A549 treated with CORT108297 at 1 μM for 4 hours (cell line): ENCODE results near the gene ARGFX. TPM values are rescaled to one million over a fixed set of nuclear protein-coding genes. Genes with fewer than 3 reads are reported as not detected.

Experiments used
- total RNA-seq: library from RNA; stranded (reverse); fragments of 200-300 nt; extraction: Qiagen RNA extraction; gene quantifications from 5 replicates; pipeline ENCODE4 v1.2.3, GENCODE V29; 2022

Gene ARGFX
- not detected in 5 replicates for total RNA-seq

GRCh38 chr3:121567649-121568048 is at the start of gene ARGFX:
ARGFX (plus strand) TSS chr3:121567949; CDS start chr3:121570714, 2,765 bp downstream.

GRCh38 chr3:121545574-121546455 is 21.9 kb upstream of the ARGFX start, which contains the start of gene POLQ:
POLQ (minus strand) TSS chr3:121545988; CDS start chr3:121545877, 111 bp downstream.

DNA sequence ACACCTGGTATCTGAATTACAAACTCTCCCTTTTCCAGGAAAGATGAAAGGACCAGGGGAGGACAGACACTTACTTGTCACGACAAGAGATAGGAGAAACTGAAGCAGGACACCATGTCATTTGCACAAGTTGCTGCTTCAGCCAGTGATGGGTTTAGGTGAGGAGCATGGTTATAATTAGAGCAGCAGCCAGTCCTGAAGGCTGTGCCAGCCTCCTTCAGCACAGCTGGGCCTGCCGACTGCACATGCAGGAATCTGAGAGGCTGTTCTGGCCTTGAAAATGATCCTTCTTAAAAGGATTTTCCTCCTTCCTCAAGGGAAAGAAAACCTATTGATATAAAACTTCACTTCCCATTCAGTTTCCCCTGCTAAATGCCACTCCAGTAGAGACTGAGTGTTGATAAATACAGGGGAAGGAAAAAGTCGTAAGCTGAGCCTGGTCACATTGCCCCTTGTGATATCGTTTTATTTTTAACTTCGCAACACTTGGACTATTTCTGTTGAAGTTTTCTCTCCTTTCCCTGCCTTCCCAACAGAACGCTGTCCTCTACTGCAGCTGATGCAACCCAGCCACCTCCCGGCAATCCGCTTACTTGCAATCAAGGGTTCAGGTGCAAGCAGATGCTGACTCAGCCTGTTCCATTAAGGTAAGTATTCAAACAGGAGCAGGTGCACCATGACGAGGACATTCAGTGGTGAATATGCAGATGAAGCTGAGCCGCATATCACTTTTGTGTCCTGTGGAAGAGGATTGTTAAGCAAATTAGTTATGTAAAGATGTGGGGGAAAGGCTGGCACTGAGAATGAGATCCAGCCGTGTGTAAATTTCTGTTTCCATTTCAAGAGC is 25.3 kb downstream of the ARGFX start, which contains the start of gene FBXO40:
Gene FBXO40, plus strand, starts transcription at position 524 of the 847 bp plus-strand sequence. CDS start 27,197 bp downstream, outside the sequence.

Other genes with a start within 250 kb of the ARGFX start
- gene POLQ, start 22.0 kb upstream of the ARGFX start, total RNA-seq, result 6.3 to 7.3 TPM (median 6.7 TPM) in 5 replicates
- gene FBXO40, start 25.4 kb downstream of the ARGFX start, total RNA-seq, result not detected in 5 replicates
- gene HCLS1, start 93.0 kb downstream of the ARGFX start, total RNA-seq, result 0.04 to 0.14 TPM (median 0.13 TPM) in 5 replicates
- gene GOLGB1, start 181.8 kb downstream of the ARGFX start, total RNA-seq, result 14.8 to 20.6 TPM (median 15.3 TPM) in 5 replicates